Skeletal muscle cell (primary cell): ENCODE results near the gene DLEU7.
A peak's percentile ranks its signal among the peaks of the same experiment; 100 is the strongest.

ENCODE experiments used
- DNase-seq: peaks from one replicate; pipeline ENCODE4 v3.0.0-alpha.2; 2010; ENCODE audit warnings: low read depth
- H3K4me3 ChIP-seq: 2 replicates; pipeline ENCODE4 v1.5.1; 2011; ENCODE audit warnings: low read depth, mild to moderate bottlenecking, control low read depth, low read length, moderate library complexity

Gene DLEU7

GRCh38 chr13:50844084-50844875, 788 bp upstream of the DLEU7 start:
- H3K4me3 ChIP-seq: no peak overlapping the region
- no peak for DNase-seq

- no peak for DNase-seq
- peak overlapping the region; percentile 25 for H3K4me3 ChIP-seq
These were observed 569 bp downstream of the DLEU7 start for GRCh38 chr13:50842990-50843256.

- DNase-seq: no peak
- no peak overlapping the region for H3K4me3 ChIP-seq
These were observed 1.1 kb downstream of the DLEU7 start for GRCh38 chr13:50842251-50842989.

- no peak for DNase-seq
- no peak overlapping the region for H3K4me3 ChIP-seq
These were observed 1.7 kb downstream of the DLEU7 start for GRCh38 chr13:50841786-50842185.

- DNase-seq: no peak
- no peak overlapping the region for H3K4me3 ChIP-seq
These were observed 3.2 kb downstream of the DLEU7 start for GRCh38 chr13:50840284-50840683.

GRCh38 chr13:50839828-50840227, 3.7 kb downstream of the DLEU7 start:
- DNase-seq: no peak
- no peak overlapping the region for H3K4me3 ChIP-seq

- no peak for DNase-seq
- H3K4me3 ChIP-seq: no peak overlapping the region
These were observed 4.8 kb downstream of the DLEU7 start for GRCh38 chr13:50838701-50839100.

GRCh38 chr13:50838031-50838430, 5.5 kb downstream of the DLEU7 start:
- DNase-seq: no peak
- no peak overlapping the region for H3K4me3 ChIP-seq

- no peak for DNase-seq
- no peak overlapping the region for H3K4me3 ChIP-seq
These were observed 12.0 kb downstream of the DLEU7 start for GRCh38 chr13:50831512-50831911.

GRCh38 chr13:50829896-50830295, 13.6 kb downstream of the DLEU7 start:
- no peak overlapping the region for H3K4me3 ChIP-seq
- DNase-seq: peak; percentile 49

GRCh38 chr13:50829226-50829625, 14.3 kb downstream of the DLEU7 start:
- H3K4me3 ChIP-seq: no peak overlapping the region
- DNase-seq: no peak

- H3K4me3 ChIP-seq: no peak overlapping the region
- no peak for DNase-seq
These were observed 17.5 kb downstream of the DLEU7 start for GRCh38 chr13:50826035-50826434.

- DNase-seq: no peak
- no peak overlapping the region for H3K4me3 ChIP-seq
These were observed 31.2 kb downstream of the DLEU7 start for GRCh38 chr13:50812242-50812641.

GRCh38 chr13:50810998-50811397, 32.5 kb downstream of the DLEU7 start:
- DNase-seq: no peak
- no peak overlapping the region for H3K4me3 ChIP-seq

- no peak overlapping the region for H3K4me3 ChIP-seq
- DNase-seq: no peak
These were observed 33.0 kb downstream of the DLEU7 start for GRCh38 chr13:50810468-50810867.

GRCh38 chr13:50809133-50810090, 34.1 kb downstream of the DLEU7 start:
- peak; percentile 11 for DNase-seq
- no peak overlapping the region for H3K4me3 ChIP-seq

- no peak overlapping the region for H3K4me3 ChIP-seq
- no peak for DNase-seq
These were observed 37.7 kb downstream of the DLEU7 start for GRCh38 chr13:50805805-50806204.

GRCh38 chr13:50801087-50801931, 42.2 kb downstream of the DLEU7 start:
- peak; percentile 48 for DNase-seq
- H3K4me3 ChIP-seq: no peak overlapping the region

GRCh38 chr13:50800091-50800739, 43.3 kb downstream of the DLEU7 start:
- no peak for DNase-seq
- no peak overlapping the region for H3K4me3 ChIP-seq
